HG03159 (cell line): Measurements from ENCODE around the gene DNER.

Source experiments
- ATAC-seq: cut with Tn5 transposase; IDR thresholded peaks from one replicate; pipeline ENCODE4 v1.9.1; 2021; ENCODE audit warnings: mild to moderate bottlenecking, moderate library complexity; ENCODE audit not compliant: unreplicated experiment

DNER gene

DNA sequence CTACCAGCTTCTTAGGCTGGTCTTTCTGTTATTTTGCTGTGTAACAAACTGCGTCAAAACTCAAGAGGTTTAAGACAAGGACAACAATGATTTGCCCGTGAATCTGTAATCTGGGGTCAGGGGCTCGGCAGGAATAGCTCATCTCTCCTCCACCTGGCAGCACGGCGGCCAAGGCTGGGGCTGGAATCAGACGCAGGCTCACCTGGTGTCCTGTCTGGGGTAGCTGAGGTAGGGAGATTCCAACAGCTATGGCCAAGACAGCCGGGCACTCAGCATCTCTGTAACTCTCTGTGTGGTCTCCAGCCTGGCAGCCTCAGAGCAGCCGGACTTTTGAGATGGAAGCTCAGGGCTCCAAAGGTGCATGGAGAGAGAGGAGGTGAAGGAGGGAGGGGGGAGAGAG lies 42.3 kb downstream of the DNER start:
- no peak for ATAC-seq

- ATAC-seq: no peak
Measured at GRCh38 chr2:229669841-229670240, 44.5 kb downstream of the DNER start.

- ATAC-seq: no peak
Measured at GRCh38 chr2:229666811-229667210, 47.5 kb downstream of the DNER start.

DNA sequence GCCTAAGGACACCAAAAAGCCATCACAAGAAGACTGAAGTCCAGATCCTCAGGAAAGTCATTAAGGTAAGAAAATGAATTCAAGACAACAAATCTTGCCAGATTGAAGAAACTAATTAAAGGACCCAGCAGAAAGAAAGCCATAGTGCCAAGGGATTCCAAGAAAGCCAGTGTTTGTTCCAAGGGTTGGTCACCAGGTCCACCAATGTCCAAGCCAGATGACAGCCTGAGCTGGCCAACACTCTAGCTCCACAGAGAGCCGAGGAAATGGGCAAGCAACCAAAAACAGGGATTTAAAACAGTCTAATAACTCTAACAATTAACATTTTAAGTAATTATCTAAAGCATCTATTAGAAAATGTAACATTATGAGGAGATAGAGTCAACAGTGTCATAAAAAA lies 49.2 kb downstream of the DNER start:
- no peak for ATAC-seq

- no peak for ATAC-seq
Measured at GRCh38 chr2:229661478-229661877, 52.9 kb downstream of the DNER start.

DNA sequence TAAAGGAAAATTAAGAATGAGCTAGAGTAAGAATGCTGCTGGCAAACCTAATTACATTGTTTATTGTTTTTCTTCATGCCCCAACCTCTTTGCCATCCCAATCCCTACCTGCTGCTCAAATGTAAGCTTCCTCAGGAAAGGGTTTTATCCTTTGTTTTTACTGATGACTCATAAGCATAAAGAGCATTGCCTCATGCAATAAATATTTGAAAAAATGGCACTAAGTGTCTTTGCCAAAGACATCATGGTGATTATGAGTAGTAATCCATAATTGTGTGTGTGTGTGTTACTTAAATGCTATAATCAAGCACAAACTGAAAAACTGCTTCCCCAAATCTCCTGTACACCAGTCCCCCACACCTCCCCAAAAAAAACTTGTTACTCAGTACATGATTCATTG lies 53.4 kb downstream of the DNER start:
- ATAC-seq: no peak

DNA sequence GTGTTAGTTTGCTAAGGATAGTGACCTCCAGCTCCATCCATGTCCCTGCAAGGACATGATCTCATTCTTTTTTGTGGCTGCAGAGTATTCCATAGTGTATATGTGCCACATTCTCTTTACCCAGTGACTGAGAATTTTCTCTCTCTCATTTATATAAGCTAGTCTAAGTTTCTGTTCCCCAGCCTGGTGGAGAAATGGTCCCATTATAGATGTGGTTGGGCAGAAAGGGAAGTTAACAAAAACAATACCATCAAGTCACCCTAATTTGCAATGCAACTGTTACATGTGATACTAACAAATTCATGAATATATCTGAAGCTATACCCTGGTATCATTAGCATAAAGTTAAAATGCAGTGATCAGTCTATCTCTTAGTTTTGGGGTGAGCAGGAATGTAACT lies 54.0 kb downstream of the DNER start:
- ATAC-seq: no peak

GRCh38 chr2:229658004-229658403 lies 56.4 kb downstream of the DNER start:
- no peak for ATAC-seq

GRCh38 chr2:229654437-229654836 lies 59.9 kb downstream of the DNER start:
- no peak for ATAC-seq

- no peak for ATAC-seq
Measured at GRCh38 chr2:229653531-229653930, 60.8 kb downstream of the DNER start.

GRCh38 chr2:229652796-229653195 lies 61.6 kb downstream of the DNER start:
- ATAC-seq: no peak

GRCh38 chr2:229650901-229651300 lies 63.5 kb downstream of the DNER start:
- ATAC-seq: no peak

DNA sequence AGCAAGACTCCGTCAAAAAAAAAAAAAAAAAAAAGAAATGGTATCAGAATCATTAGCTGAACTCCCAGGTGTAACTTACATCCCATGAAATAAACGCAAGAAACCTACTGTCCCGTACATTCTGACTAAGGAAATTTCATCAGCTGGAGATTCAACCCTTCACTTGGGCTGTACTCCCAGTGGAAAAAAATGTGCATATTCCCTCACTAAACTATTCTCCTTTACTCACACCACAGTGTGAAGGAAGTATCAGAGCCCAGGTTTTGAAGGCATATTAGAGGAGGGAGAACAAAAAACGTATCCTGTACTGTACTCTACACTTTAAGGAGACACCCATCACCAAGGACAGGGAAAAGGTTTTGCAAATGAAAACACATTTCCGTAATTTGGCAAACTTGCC lies 64.3 kb downstream of the DNER start:
- no peak for ATAC-seq

DNA sequence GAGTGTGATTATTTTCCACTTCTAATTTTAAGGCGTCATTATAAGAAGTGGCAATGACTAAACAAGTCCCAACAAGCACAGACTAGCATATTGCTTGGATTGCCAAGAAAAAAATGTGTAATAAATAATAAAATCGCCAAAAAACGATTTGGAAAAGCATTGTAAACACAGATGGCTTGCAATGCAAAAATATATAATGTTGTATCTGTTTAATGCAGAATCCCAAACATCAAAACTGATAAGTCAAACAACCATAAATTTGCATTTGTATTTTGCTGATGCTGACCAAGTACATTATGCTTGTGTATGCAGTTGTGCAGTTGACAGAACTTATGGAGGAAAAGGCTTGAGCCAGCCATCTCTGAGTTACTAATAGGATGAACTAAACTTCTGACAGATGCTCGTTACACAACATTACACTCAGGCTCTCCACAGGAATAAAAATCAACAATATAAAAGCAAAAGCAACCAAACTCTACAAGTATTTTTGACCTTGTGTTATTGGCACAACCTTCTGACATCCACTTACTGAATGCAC lies 68.1 kb downstream of the DNER start:
- no peak for ATAC-seq

- no peak for ATAC-seq
Measured at GRCh38 chr2:229642371-229642770, 72.0 kb downstream of the DNER start.

- no peak for ATAC-seq
Measured at GRCh38 chr2:229641676-229642075, 72.7 kb downstream of the DNER start.

DNA sequence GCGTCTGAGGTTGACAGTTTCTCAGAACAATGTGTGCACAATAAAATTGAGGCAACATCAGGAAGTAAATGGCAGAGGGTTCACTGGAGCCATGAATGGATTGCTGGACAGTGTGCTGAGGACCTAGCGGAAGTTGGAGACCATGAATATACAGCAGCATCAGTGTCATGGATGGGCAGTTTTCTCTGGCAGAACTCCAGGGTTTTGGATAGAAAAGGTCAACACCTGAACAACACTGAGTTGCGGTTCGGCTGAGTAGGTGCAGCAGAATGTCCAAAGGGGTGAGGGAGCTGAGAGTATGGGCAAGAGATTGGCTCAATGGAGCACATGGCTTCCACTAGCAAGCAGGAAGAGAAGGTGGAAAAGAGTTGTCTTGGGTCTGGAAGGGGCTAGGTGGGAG lies 73.7 kb downstream of the DNER start:
- no peak for ATAC-seq

DNA sequence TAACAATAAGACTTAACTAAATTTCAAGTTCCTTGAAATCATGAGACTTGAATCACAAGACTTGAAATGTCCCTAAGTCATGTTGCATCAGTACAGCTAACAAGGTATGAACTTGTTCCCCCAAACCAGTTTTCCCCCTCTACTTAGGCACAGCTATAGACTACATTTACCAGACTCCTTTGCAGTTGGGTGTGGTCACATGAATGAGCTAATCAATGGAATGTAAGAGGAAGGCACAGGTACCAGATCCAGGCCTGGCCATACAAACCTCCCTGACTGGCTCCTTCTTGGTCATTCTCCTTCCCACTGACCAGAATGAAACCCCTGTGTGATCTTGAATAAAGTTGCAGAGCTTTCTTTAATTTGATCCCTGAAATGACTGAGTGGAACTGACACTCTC lies 77.8 kb downstream of the DNER start:
- no peak for ATAC-seq

DNA sequence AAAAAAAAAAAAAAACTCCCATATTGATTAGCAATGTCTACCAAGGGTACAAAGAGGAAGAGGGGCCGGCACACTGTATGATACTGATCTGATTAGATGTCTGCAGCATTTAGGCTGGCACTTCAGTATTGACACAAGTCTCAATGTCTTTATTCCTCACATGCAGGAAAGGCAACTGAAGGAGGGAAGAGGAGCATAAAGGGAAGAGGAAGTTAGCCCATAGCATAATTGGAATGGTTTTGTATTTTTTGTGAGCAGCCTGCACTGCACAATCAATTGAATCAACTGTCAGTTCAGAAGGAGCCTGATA lies 79.0 kb downstream of the DNER start:
- ATAC-seq: no peak

GRCh38 chr2:229634601-229635370 lies 79.6 kb downstream of the DNER start:
- no peak for ATAC-seq

- ATAC-seq: no peak
Measured at GRCh38 chr2:229633556-229633955, 80.8 kb downstream of the DNER start.

- no peak for ATAC-seq
Measured at GRCh38 chr2:229629039-229629438, 85.3 kb downstream of the DNER start.

GRCh38 chr2:229627728-229628127 lies 86.6 kb downstream of the DNER start:
- no peak for ATAC-seq
